Stimulated activated CD4-positive, alpha-beta T cell treated with anti-CD3 and anti-CD28 coated beads, Interleukin-4, amount 100 ng/mL, for 24 hours (primary cell): Measurements from ENCODE around the gene RLBP1.
A peak's percentile ranks its signal among the peaks of the same experiment; 100 is the strongest.

Experiments
- DNase-seq: peaks from one replicate; pipeline ENCODE4 v3.0.0-alpha.2; 2020

RLBP1 gene

GRCh38 chr15:89177633-89178306, 43.6 kb downstream of the RLBP1 start:
- peak; percentile 77 for DNase-seq

- DNase-seq, result no peak
Measured at GRCh38 chr15:89177116-89177515, 44.3 kb downstream of the RLBP1 start.

GRCh38 chr15:89175617-89176191, 45.7 kb downstream of the RLBP1 start:
- no peak for DNase-seq

GRCh38 chr15:89174476-89174875, 46.9 kb downstream of the RLBP1 start:
- no peak for DNase-seq

DNA sequence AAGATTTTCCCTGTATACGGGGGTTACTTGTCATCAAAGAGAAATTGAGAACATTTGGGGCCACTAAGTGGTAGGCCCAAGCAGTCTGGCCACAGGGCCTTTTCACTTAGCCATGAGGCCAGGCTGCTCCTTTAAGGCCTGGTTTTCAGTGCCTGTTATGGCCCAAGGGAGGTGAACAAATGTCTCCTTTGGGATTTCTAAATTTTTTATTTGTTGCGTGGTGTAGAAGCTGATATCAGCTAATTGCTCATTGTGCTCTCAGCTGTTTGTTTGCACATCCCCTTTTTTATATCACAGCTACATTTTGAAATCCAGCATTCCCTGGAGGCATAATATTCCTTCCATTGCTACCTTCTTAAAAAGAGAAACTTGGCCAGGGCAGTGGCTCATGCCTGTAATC, 48.5 kb downstream of the RLBP1 start:
- no peak for DNase-seq

DNA sequence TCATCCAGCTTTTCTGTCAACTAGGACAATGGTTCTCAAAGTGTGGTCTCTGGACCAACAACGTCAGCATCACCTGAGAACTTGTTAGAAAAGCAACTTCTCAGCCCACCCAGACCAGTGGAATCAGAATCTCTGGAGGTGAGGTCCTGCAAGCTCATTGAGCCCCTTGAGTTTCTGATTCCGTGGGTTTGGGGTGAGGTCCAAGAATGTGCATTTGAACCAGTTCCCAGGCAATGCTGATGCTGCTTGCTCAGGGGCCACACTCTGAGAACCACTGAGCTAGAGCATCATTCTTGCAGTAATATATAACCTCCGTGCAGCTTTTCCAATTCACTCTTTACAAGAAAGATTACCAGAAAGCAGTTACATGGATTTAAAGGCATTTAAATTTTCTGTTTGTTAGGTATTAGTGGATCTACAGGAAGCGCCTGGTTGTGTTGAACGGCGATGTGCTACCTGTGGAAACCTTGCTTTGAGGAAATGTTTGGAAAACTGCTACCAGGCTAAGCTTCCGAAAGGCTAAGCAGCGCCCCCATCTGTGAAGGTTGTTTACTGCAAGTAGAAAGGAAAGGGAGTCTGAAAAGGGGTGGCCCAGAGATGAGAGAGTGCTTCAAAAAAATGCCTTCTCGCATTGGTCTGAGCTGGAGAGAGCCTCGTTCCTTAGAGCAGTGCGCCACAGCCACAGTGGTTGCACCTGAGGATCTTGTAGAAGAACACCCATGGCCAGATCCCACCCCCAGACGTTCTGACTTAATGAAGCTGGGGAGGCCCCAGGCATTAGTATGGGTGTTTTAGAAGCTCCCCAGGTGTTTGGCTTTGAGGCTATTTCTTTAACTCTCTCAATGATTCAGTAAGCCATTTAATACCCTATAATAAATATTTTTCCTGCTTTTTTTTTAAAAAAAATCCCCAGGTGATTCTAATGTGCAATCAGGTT, 50.0 kb downstream of the RLBP1 start:
- DNase-seq, result peak; percentile 49

GRCh38 chr15:89170364-89170763, 51.0 kb downstream of the RLBP1 start:
- no peak for DNase-seq

DNA sequence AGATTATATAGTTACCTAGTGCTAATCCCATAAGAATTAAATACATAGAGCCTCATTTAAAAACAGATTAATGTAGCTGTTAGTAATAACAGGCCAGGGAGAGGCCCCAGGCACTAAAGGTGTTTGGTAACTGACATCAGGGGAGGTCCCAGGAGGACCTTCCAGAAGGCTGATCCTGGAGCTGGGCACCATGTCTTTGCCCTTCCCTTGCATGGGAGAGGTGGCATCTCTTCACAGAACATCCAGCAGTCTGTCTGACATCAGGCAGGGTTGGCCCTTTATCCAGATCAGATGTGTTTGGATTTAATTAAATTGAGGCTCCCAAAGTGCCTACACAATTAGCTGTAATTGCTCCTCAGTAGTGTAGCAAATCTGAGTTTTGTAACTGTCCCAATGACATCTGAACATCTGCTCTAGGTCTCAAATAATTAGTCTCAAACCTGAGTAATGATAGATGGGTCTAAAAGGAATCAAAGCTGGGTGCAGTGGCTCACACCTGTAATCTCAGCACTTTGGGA, 53.0 kb downstream of the RLBP1 start:
- no peak for DNase-seq

- peak; percentile 82 for DNase-seq
Measured at GRCh38 chr15:89167267-89168176, 53.9 kb downstream of the RLBP1 start.

DNA sequence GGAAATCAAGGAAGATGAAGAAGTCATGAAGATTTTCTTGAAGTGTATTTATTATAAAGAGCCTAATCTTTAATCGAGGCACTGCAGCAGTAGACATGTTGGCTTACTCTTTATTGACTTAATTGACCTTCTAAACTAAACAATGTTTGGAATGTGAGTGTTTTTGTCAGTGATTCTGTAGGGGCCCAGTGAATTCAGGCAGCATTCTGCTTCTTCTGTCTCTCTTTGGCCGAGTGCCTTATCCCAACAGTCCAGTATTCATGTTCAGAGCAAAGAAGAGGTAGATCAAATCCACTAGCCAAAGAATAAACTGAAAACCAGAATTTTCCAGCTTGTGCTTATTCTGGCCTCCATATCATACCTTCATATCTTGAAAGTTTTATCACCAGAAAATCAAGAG, 55.7 kb downstream of the RLBP1 start:
- DNase-seq, result no peak

DNA sequence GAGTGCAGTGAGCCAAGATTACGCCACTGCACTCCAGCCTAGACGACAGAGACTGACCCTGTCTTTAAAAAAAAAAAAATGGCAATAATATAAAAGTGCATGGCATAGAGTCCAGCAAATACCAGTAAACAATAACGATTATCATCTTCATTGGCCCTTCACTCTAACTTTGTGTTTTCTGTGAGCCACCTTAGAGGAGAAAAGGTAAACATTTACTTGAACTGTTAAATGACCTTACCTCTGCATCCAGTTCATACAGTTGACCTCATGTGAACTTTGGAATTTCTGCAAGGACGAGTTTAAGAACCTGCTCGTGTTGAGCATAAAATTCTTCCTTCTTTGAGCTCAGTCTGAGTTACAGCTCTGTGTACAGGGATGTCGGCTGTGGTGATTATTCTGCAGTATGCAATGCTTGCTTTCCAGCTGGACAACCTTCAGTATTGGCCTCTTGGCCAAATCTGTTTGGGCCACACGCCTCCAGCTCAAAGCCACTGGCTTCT, 56.6 kb downstream of the RLBP1 start:
- no peak for DNase-seq

DNA sequence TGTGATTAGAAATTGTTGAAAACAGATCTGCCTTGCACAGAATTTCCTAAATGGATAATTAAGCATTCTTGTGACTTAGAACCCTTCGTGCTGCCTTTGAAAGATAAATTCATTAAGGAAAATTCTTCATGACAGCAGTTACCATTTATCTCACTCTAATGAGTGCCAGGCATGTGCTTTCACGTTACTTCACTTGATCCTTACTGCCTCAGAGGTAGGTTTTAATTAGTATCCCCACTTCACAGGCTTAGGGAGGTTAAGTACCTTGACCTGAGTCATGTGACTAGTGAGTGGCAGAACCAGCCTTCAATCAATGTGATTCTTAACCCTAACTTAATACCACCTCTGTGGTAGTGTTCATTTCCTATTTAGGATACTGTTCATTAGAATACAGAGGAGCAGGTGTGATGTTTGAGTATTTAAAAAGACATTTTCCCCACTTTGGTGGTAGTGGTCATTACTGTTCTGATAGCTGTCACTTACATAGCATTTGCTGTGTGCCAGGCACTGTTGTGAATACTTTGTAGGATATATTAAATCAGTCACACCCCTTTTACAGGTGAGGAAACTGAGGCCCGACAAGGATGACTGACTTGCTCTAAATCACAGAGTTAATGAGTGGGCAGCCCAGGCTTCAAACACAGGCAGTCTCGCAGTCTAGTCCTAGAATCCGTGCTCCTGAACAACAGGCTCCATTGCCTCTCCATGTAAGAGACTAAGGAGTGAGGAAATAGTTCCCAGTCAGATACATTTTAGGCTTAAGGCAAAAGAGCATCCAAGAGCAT, 57.9 kb downstream of the RLBP1 start:
- no peak for DNase-seq

- DNase-seq, result no peak
Measured at GRCh38 chr15:89161666-89162065, 59.7 kb downstream of the RLBP1 start.
